ENCODE results near the gene BCAT1. TPM values are rescaled to one million over a fixed set of nuclear protein-coding genes. Genes with fewer than 3 reads are reported as not detected.

BCAT1 gene
- total and polyA plus RNA-seq, 2 of the 8 experiments (the other 6 are each of a cell fraction or from before 2014, with no cell fraction given): 19.7 to 263 TPM

DNA sequence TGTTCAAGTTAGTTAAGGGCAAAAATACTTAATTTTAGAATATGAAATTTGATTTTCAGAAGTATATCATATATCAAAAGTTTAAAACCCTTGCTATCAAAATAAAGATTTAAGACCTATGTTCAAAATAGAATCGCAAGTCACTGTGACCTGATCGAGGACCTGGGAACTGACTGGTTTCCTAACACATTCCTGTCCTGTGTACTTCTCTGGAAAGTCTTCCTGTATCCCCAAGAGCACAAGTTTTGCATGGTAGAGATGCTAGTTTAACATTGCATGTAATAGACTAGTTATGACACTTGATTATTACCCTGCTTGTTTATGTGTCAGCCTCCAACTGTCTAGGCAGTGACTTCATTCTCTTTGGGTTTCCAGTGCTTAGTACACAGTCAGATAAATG is 30.3 kb downstream of the BCAT1 start:
- no peaks in the 10 kb centered on the region for H3K9me3 ChIP-seq (ENCODE audit: insufficient read depth in 2 of 2, low read depth in 1 of 2, low read length in 1 of 2)
- H2BK15ac ChIP-seq (ENCODE audit: low read length): no peak overlapping the region
- H3K9ac ChIP-seq (replicated peaks in 1 of 4; ENCODE audit: extremely low read depth in 1 of 4, low read depth in 3 of 4, low read length in 3 of 4): no peak overlapping the region
- H2AK5ac ChIP-seq (ENCODE audit: low read depth, low read length): no peak overlapping the region
- H2BK120ac ChIP-seq (replicated peaks; ENCODE audit: low read depth, low read length): no peak overlapping the region
- H3K56ac ChIP-seq (replicated peaks; ENCODE audit: insufficient read length, low read depth, low read length): no peak overlapping the region
- no peak overlapping the region for H2BK20ac ChIP-seq (ENCODE audit: low read length)
- H4K91ac ChIP-seq (replicated peaks; ENCODE audit: insufficient read length, low read length): no peak overlapping the region
- no peak overlapping the region for H3K23ac ChIP-seq (ENCODE audit: insufficient read length)
- no peak overlapping the region for H2BK12ac ChIP-seq (ENCODE audit: low read depth, low read length)
- H3K27ac ChIP-seq (ENCODE audit: low read depth, low read length): no peak overlapping the region
- FAIRE-seq (no peak), DNase-seq (ENCODE audit: low read depth in 1 of 2, low spot score in 2 of 2) (no peak)
- 43% methylated on average over 2 of the region's 2 CpGs; no CpG with 5 or more reads in 1 of the 2 experiments for WGBS, 2 experiments (ENCODE audit: extremely low coverage in 1 of 2, insufficient coverage in 1 of 2, insufficient read length in 1 of 2, insufficient replicate concordance in 2 of 2, low coverage in 1 of 2, low lambda C conversion rate in 2 of 2, missing lambda C conversion rate in 1 of 2)
- H2BK5ac ChIP-seq (ENCODE audit: low read depth, low read length): no peak overlapping the region
- H3K18ac ChIP-seq (ENCODE audit: extremely low read depth, low read length): no peak overlapping the region
- H3K4me1 ChIP-seq (replicated peaks in 1 of 4; ENCODE audit: control insufficient read depth in 3 of 4, insufficient read depth in 4 of 4, low read length in 3 of 4): peaks cover 0 to 4% (median 1%) of the 10 kb centered on the region in 4 experiments; a peak in 5 of 7 replicates
- CTCF ChIA-PET (ENCODE audit: partially characterized antibody): interaction anchor here (1.0 kb wide), 1 partner anchor 18 kb away, joined by 3 read pairs; no protein-coding TSS in a partner anchor
- no peak overlapping the region for H3K4ac ChIP-seq (replicated peaks; ENCODE audit: insufficient read length, low read depth, low read length)
- no peak overlapping the region for H3K14ac ChIP-seq (ENCODE audit: insufficient read length)
- H3K36me3 ChIP-seq (ENCODE audit: control insufficient read depth in 2 of 4, insufficient read depth in 4 of 4, low read length in 3 of 4): peaks cover 0 to 7% (median 0%) of the 10 kb centered on the region in 4 experiments; a peak in 1 of 8 replicates
- H3K4me2 ChIP-seq (ENCODE audit: insufficient read depth in 1 of 2, low read depth in 2 of 2, low read length in 2 of 2): no peak overlapping the region
- peaks cover 2 to 6% of the 10 kb centered on the region in 2 experiments for H4K20me1 ChIP-seq (replicated peaks in 1 of 2; ENCODE audit: control insufficient read depth in 1 of 2, insufficient read depth in 2 of 2, low read length in 2 of 2)
- no peak overlapping the region for H4K8ac ChIP-seq (ENCODE audit: extremely low read depth, insufficient read depth, low read length)
- POLR2A ChIA-PET (ENCODE audit: partially characterized antibody): interaction anchor here (1.1 to 4.0 kb wide), 3 partner anchors 12 to 27 kb away, joined by 3 to 63 read pairs (median 40); partner anchors contain the start of gene BCAT1
- H3K23me2 ChIP-seq (ENCODE audit: low read depth, low read length): no peaks in the 10 kb centered on the region
- peaks cover 3% of the 10 kb centered on the region; the same call in 1 of the 2 replicates for H3K79me1 ChIP-seq (ENCODE audit: low read depth, low read length)
- H2AFZ ChIP-seq (ENCODE audit: low read length): no peak overlapping the region
- H4K5ac ChIP-seq (ENCODE audit: insufficient read length, low read depth, low read length): no peak overlapping the region
- H3K27me3 ChIP-seq (replicated peaks in 1 of 4; ENCODE audit: control insufficient read depth in 3 of 4, extremely low read depth in 1 of 4, insufficient read depth in 3 of 4, low read length in 3 of 4): no peaks in the 10 kb centered on the region
- no peak overlapping the region for H3K4me3 ChIP-seq (ENCODE audit: extremely low read depth in 1 of 4, insufficient read depth in 2 of 4, low read depth in 3 of 4, low read length in 4 of 4)
- H3K79me2 ChIP-seq (ENCODE audit: control insufficient read depth in 1 of 2, insufficient read depth in 2 of 2, low read length in 2 of 2): peaks cover 10 to 97% of the 10 kb centered on the region in 2 experiments
- TF ChIP-seq TCF12 (IDR thresholded peaks at IDR 0.05; ENCODE audit: low read depth, low read length) (no peak), HDAC6 (IDR thresholded peaks at IDR 0.05; ENCODE audit: low read depth, low read length) (no peak)

Data from H1 (cell line).